D721Med (cell line): ENCODE results near the gene TUSC7.

Source experiments
- DNase-seq: peaks from one replicate; pipeline ENCODE4 v3.0.0; 2011; ENCODE audit warnings: low spot score; ENCODE audit not compliant: insufficient read length
- FAIRE-seq: peaks from 2 replicates; lab custom pipeline; 2011; peaks lifted over from hg19 to GRCh38; lab: Jason Lieb, UNC
- TF ChIP-seq, protein P1 (sequence below): IDR thresholded peaks from 2 replicates; pipeline ENCODE4 v1.5.1; 2012; ENCODE audit warnings: mild to moderate bottlenecking, control low read depth; ENCODE audit not compliant: insufficient read depth; ENCODE audit errors: missing control alignments

The TUSC7 gene

DNA sequence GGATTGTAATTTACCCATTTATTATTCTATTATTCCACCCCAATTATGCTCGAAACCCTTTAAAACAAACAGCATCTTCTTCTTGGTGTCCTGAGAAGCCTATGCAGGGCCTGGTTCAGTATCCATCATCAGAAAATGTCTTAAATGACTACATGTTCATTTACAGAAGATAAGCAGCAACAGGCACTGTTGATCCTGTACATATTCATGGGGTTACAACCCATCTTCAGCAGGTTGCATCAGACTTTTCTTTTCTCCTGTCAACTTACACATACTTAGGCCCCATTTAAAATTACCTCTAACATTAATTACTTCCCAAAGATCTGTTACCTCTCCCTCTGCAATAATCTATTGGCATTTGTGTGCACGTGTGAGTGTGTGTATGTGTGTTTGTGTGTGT, 18.9 kb downstream of the TUSC7 start:
- FAIRE-seq (no peak), DNase-seq (no peak)
- TF ChIP-seq, protein P1, sequence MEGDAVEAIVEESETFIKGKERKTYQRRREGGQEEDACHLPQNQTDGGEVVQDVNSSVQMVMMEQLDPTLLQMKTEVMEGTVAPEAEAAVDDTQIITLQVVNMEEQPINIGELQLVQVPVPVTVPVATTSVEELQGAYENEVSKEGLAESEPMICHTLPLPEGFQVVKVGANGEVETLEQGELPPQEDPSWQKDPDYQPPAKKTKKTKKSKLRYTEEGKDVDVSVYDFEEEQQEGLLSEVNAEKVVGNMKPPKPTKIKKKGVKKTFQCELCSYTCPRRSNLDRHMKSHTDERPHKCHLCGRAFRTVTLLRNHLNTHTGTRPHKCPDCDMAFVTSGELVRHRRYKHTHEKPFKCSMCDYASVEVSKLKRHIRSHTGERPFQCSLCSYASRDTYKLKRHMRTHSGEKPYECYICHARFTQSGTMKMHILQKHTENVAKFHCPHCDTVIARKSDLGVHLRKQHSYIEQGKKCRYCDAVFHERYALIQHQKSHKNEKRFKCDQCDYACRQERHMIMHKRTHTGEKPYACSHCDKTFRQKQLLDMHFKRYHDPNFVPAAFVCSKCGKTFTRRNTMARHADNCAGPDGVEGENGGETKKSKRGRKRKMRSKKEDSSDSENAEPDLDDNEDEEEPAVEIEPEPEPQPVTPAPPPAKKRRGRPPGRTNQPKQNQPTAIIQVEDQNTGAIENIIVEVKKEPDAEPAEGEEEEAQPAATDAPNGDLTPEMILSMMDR, result no peak

DNA sequence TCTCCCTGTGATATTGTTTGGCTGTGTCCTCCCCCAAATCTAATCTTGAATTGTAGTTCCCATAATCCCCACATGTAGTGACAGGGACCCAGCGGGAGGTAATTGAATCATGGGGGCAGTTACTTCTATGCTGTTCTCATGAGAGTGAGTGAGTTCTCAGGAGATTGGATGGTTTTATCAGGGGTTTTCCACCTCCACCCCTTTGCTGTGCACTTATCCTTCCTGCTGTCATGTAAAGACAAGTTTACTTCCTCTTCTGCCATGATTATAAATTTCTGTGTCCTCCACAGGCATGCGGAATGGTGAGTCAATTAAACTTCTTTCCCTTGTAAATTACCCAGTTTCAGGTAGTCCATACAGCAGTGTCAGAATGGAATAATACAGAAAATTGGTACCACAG, 24.7 kb downstream of the TUSC7 start:
- DNase-seq, result no peak
- FAIRE-seq, result no peak
- TF ChIP-seq, protein P1, result no peak

DNA sequence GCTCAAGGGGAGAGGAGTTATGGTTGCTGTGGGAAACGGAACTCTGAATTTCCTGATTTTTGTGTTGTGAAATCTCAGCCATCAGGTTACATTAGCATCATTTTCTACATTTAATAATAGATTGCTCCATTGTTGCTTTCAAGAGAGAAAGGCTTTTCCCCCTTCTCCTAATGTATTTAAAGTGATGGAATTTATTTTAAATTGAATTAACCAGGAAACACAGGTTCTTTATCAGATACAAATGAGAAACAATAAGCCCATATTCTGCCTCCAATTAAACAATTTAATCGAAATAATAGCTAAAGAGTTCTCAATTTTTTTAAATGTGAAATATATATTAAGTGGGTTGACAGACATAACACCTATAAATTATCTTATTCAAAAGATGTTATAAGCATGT, 30.1 kb downstream of the TUSC7 start:
- DNase-seq (no peak), FAIRE-seq (no peak)
- TF ChIP-seq, protein P1, result no peak

DNA sequence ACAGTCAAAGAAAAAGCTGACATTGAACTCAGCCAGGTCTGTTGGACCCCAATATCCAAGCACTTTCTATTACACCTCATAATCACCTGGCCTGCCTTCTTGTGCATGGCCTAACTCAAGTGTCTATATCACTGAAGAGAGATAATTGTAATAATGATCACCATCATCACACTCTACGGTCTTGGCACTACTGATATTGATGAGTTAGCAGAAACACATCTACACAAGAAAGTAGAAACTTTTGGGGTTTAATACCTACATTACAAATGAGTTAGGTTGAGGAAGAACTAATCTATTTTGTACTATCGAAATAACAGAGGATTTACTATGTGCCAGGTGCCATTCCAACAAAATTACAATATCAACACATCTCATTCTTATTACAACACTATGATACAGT, 30.7 kb downstream of the TUSC7 start:
- no peak for DNase-seq
- TF ChIP-seq, protein P1, result no peak
- FAIRE-seq, result no peak

DNA sequence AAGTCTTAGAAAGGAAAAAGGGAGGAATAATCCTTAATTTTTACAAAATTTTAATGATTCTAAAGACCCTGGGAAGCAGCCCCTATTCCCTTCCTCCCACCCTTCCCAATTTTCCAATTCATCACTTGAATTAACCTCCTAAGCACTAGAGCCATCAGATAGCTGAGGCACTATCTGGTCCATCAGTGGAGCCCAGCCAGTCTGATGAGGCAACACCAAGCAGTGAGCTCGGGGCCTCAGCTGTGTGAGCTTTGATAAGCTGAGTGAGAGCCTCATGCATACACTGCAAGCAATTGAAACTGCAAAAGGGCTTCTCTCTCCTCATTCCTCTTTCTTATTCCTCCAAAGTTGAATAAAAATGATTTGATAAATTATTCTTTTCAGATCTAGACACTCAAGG, 31.9 kb downstream of the TUSC7 start:
- TF ChIP-seq, protein P1, result no peak
- FAIRE-seq (no peak), DNase-seq (no peak)

DNA sequence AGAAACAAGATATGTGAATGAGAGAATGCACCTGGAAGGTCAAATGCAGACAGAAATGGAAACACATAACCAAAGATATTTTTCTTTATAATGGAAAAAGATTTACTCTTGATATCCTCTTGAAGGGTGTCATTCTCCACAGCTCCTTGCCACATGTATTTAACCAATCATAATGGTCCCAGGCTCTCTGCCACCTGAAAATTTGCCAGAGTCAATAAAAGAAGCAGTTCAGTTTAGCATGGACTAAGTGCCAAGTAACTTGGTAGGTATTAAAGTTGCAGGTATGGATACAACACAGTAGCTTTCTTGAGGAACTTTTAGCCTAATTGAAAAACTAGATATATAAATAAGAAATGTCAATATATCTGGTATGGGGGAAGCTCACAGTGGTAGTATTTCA, 33.5 kb downstream of the TUSC7 start:
- FAIRE-seq, result no peak
- TF ChIP-seq, protein P1, result no peak
- no peak for DNase-seq

DNA sequence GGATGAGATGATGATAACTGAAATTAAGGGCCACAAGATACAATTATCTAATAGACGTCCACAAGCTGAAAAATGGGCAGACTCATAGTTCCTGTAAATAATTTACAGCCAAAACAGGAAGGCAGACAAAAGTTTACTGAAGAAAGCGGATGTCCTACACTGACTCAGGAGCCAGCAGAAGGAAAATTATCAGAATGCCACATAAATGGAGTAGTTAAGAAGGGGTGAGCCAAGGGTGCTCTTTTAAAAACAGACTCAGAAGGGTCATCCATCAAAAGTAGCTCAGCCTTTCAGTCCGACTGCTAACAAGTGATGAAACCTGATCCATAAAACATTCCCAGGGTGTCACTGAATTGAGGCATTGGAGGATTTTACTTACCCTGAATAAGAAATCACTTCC, 39.8 kb downstream of the TUSC7 start:
- FAIRE-seq (no peak), DNase-seq (no peak)
- TF ChIP-seq, protein P1, result no peak
